NCI-H748 (cell line): ENCODE measurements around the gene CLRN1.
A peak's percentile ranks its signal among the peaks of the same experiment; 100 is the strongest.

Experiments
- DNase-seq: peaks from one replicate; lab custom pipeline; 2025; ENCODE audit not compliant: unreplicated experiment; lab: John Stamatoyannopoulos, UW

Gene CLRN1

GRCh38 chr3:150925751-150926201 is 46.8 kb downstream of the CLRN1 start:
- DNase-seq, result peak; percentile 57

GRCh38 chr3:150922611-150923010 is 49.9 kb downstream of the CLRN1 start:
- DNase-seq, result peak; percentile 61

- DNase-seq, result no peak
Observed at GRCh38 chr3:150921209-150921608, 51.3 kb downstream of the CLRN1 start.

GRCh38 chr3:150920236-150920635 is 52.3 kb downstream of the CLRN1 start:
- DNase-seq, result no peak

GRCh38 chr3:150917951-150918350 is 54.6 kb downstream of the CLRN1 start:
- no peak for DNase-seq

GRCh38 chr3:150913133-150913922 is 59.2 kb downstream of the CLRN1 start:
- DNase-seq, result no peak

GRCh38 chr3:150912501-150912900 is 60.0 kb downstream of the CLRN1 start:
- no peak for DNase-seq

GRCh38 chr3:150911771-150912170 is 60.8 kb downstream of the CLRN1 start:
- no peak for DNase-seq

- DNase-seq, result no peak
Observed at GRCh38 chr3:150906461-150906860, 66.1 kb downstream of the CLRN1 start.

- DNase-seq, result no peak
Observed at GRCh38 chr3:150905746-150906145, 66.8 kb downstream of the CLRN1 start.

GRCh38 chr3:150905339-150905738 is 67.2 kb downstream of the CLRN1 start, which contains the start of gene MINDY4B:
Gene MINDY4B (minus strand): TSS chr3:150905439. CDS start chr3:150905439, 0 bp downstream.
- no peak for DNase-seq

GRCh38 chr3:150902988-150903387 is 69.5 kb downstream of the CLRN1 start:
- DNase-seq, result no peak

- no peak for DNase-seq
Observed at GRCh38 chr3:150901793-150902192, 70.7 kb downstream of the CLRN1 start.

- DNase-seq, result no peak
Observed at GRCh38 chr3:150899141-150899540, 73.4 kb downstream of the CLRN1 start.

GRCh38 chr3:150898046-150898754 is 74.3 kb downstream of the CLRN1 start:
- no peak for DNase-seq

- DNase-seq, result no peak
Observed at GRCh38 chr3:150897592-150897991, 74.9 kb downstream of the CLRN1 start.

GRCh38 chr3:150890831-150891230 is 81.7 kb downstream of the CLRN1 start:
- no peak for DNase-seq

GRCh38 chr3:150890295-150890694 is 82.2 kb downstream of the CLRN1 start:
- no peak for DNase-seq

- no peak for DNase-seq
Observed at GRCh38 chr3:150889106-150889505, 83.4 kb downstream of the CLRN1 start.

- DNase-seq, result no peak
Observed at GRCh38 chr3:150887031-150887430, 85.5 kb downstream of the CLRN1 start.

GRCh38 chr3:150885535-150885934 is 87.0 kb downstream of the CLRN1 start:
- DNase-seq, result no peak

GRCh38 chr3:150878996-150879575 is 93.4 kb downstream of the CLRN1 start:
- no peak for DNase-seq
